IMR-90 (cell line): ENCODE results near the gene RANBP3. TPM values are rescaled to one million over a fixed set of nuclear protein-coding genes. Genes with fewer than 3 reads are reported as not detected.

ENCODE experiments used
- ATAC-seq: fragments of 200-7000 bp; cut with Tn5 transposase; 2 replicates; pipeline ENCODE4 v1.9.1; 2020; ENCODE audit warnings: low read depth, mild to moderate bottlenecking, moderate library complexity
- BruUV-seq: library from RNA; stranded (reverse); fragments of 400-500 nt; replicated peaks from 2 replicates; lab custom pipeline; 2021; lab: Mats Ljungman, UMichigan
- CTCF ChIA-PET: fragments of 300-600 bp; formaldehyde crosslinking; extraction: SDS; loops from one replicate; lab custom pipeline; 2021; ENCODE audit warnings: antibody characterized with exemption; lab: Yijun Ruan, JAX
- POLR2A ChIA-PET: fragments of 300-600 bp; sonication (Branson Sonifier 250); formaldehyde crosslinking; loops from one replicate; lab custom pipeline; 2022; ENCODE audit warnings: antibody characterized with exemption; ENCODE audit not compliant: unreplicated experiment; lab: Charles Lee
- DNase-seq: peaks from one replicate; pipeline ENCODE4 v3.0.0; 2013
- H2AFZ ChIP-seq: replicated peaks from 2 replicates; pipeline ENCODE3; 2013; ENCODE audit warnings: low read length, mild to moderate bottlenecking; ENCODE audit not compliant: poor library complexity
- H2AK5ac ChIP-seq: 2 replicates; pipeline ENCODE4 v1.6.1; 2013; ENCODE audit warnings: low read depth, low read length, inconsistent platforms
- H2AK9ac ChIP-seq: replicated peaks from 2 replicates; pipeline ENCODE3; 2013; ENCODE audit warnings: mild to moderate bottlenecking, low read depth, low read length, moderate library complexity; ENCODE audit not compliant: poor library complexity
- H2BK120ac ChIP-seq: 2 replicates; pipeline ENCODE4 v1.6.1; 2013; ENCODE audit warnings: low read depth, low read length, inconsistent platforms
- H2BK15ac ChIP-seq: 3 replicates; pipeline ENCODE4 v1.6.1; 2013; ENCODE audit warnings: low read depth, low read length, inconsistent platforms
- H2BK20ac ChIP-seq: 2 replicates; pipeline ENCODE4 v1.6.1; 2013; ENCODE audit warnings: low read depth, mild to moderate bottlenecking, inconsistent platforms, low read length, moderate library complexity
- H2BK5ac ChIP-seq: 2 replicates; pipeline ENCODE4 v1.6.1; 2013; ENCODE audit warnings: mild to moderate bottlenecking, low read depth, low read length, inconsistent platforms; ENCODE audit not compliant: poor library complexity, severe bottlenecking
- H3K14ac ChIP-seq: replicated peaks from 2 replicates; pipeline ENCODE4 v1.6.1; 2013; ENCODE audit warnings: low read depth, low read length, inconsistent platforms
- H3K18ac ChIP-seq: 2 replicates; pipeline ENCODE4 v1.6.1; 2013; ENCODE audit warnings: low read depth, low read length, control low read depth
- H3K23ac ChIP-seq: 2 replicates; pipeline ENCODE4 v1.6.1; 2013; ENCODE audit warnings: low read depth, low read length, inconsistent platforms
- H3K27ac ChIP-seq: 2 replicates; pipeline ENCODE4 v1.5.1; 2013; ENCODE audit warnings: mild to moderate bottlenecking, control low read depth, low read length; ENCODE audit not compliant: insufficient read depth
- H3K27me3 ChIP-seq: 2 replicates; pipeline ENCODE4 v1.6.1; 2013; ENCODE audit warnings: low read length; ENCODE audit not compliant: control insufficient read depth, insufficient read depth
- H3K36me3 ChIP-seq: 2 replicates; pipeline ENCODE4 v1.6.1; 2013; ENCODE audit warnings: low read length, mixed read lengths; ENCODE audit not compliant: control insufficient read depth, insufficient read depth
- H3K4ac ChIP-seq: 2 replicates; pipeline ENCODE4 v1.6.1; 2013; ENCODE audit warnings: low read depth, low read length, inconsistent platforms
- H3K4me1 ChIP-seq: 2 replicates; pipeline ENCODE4 v1.6.1; 2013; ENCODE audit warnings: low read length, mixed read lengths; ENCODE audit not compliant: control insufficient read depth, insufficient read depth
- H3K4me2 ChIP-seq: 2 replicates; pipeline ENCODE4 v1.6.1; 2013; ENCODE audit warnings: low read depth, mild to moderate bottlenecking, control low read depth, low read length, moderate library complexity
- H3K4me3 ChIP-seq: 2 replicates; pipeline ENCODE4 v1.5.1; 2013; ENCODE audit warnings: low read depth, mild to moderate bottlenecking, control low read depth, low read length, moderate library complexity; ENCODE audit not compliant: insufficient read depth
- H3K56ac ChIP-seq: 2 replicates; pipeline ENCODE4 v1.6.1; 2013; ENCODE audit warnings: low read length, inconsistent platforms; ENCODE audit not compliant: insufficient read depth; ENCODE audit errors: extremely low read depth
- H3K79me1 ChIP-seq, 2 experiments: 2 replicates each; pipeline ENCODE4 v1.6.1; 2013; ENCODE audit warnings: low read length in 2 of 2, inconsistent platforms in 1 of 2, low read depth in 1 of 2
- H3K9ac ChIP-seq: 2 replicates; pipeline ENCODE4 v1.6.1; 2013; ENCODE audit warnings: low read depth, low read length, control low read depth
- H3K9me1 ChIP-seq: 2 replicates; pipeline ENCODE4 v1.6.1; 2013; ENCODE audit warnings: low read length, inconsistent platforms; ENCODE audit not compliant: insufficient read depth
- H3K9me3 ChIP-seq: 2 replicates; pipeline ENCODE4 v1.6.1; 2013; ENCODE audit warnings: low read length; ENCODE audit not compliant: control insufficient read depth, insufficient read depth
- H4K20me1 ChIP-seq: 2 replicates; pipeline ENCODE4 v1.6.1; 2013; ENCODE audit warnings: low read length, inconsistent platforms; ENCODE audit not compliant: insufficient read depth
- H4K5ac ChIP-seq: 2 replicates; pipeline ENCODE4 v1.6.1; 2013; ENCODE audit warnings: mild to moderate bottlenecking, low read depth, low read length, control low read depth
- H4K8ac ChIP-seq, 2 experiments: 2 replicates each; pipeline ENCODE4 v1.6.1; 2013; ENCODE audit warnings: low read depth in 2 of 2, low read length in 2 of 2, control low read depth in 1 of 2, inconsistent platforms in 1 of 2
- H4K91ac ChIP-seq: 2 replicates; pipeline ENCODE4 v1.6.1; 2013; ENCODE audit warnings: low read depth, low read length, inconsistent platforms; ENCODE audit not compliant: insufficient read depth
- BHLHE40 ChIP-seq: fragments of 150-350 bp; IDR thresholded peaks from 2 replicates; pipeline ENCODE4 v1.6.1; 2016; ENCODE audit warnings: mild to moderate bottlenecking, low read depth, low read length
- CHD1 ChIP-seq: IDR thresholded peaks from 2 replicates; pipeline ENCODE4 v1.6.1; 2012; ENCODE audit warnings: low read depth, low read length, improper control_type of control experiment
- FOS ChIP-seq: fragments of 150-350 bp; IDR thresholded peaks from 2 replicates; pipeline ENCODE4 v1.6.1; 2016; ENCODE audit warnings: low read depth, low read length
- MAFK ChIP-seq: IDR thresholded peaks from 2 replicates; pipeline ENCODE4 v1.6.1; 2012; ENCODE audit warnings: low read depth, low read length, improper control_type of control experiment
- MXI1 ChIP-seq: IDR thresholded peaks from 2 replicates; pipeline ENCODE4 v1.6.1; 2012; ENCODE audit warnings: low read depth, mild to moderate bottlenecking, low read length, moderate library complexity, borderline replicate concordance
- NFE2L2 ChIP-seq: fragments of 150-350 bp; IDR thresholded peaks from 2 replicates; pipeline ENCODE4 v1.6.1; 2016; ENCODE audit warnings: low read depth, mild to moderate bottlenecking, low read length
- POLR2A ChIP-seq: IDR thresholded peaks from 2 replicates; pipeline ENCODE4 v1.6.1; 2012; ENCODE audit warnings: mild to moderate bottlenecking, low read depth, low read length
- RAD21 ChIP-seq: IDR thresholded peaks from 2 replicates; pipeline ENCODE4 v1.6.1; 2012; ENCODE audit warnings: low read length, improper control_type of control experiment
- RCOR1 ChIP-seq: IDR thresholded peaks from 2 replicates; pipeline ENCODE4 v1.6.1; 2012; ENCODE audit warnings: mild to moderate bottlenecking, low read length, improper control_type of control experiment; ENCODE audit not compliant: insufficient replicate concordance
- RFX5 ChIP-seq: IDR thresholded peaks from 2 replicates; pipeline ENCODE4 v1.8.0; 2012; ENCODE audit warnings: low read depth, mild to moderate bottlenecking, low read length, moderate library complexity
- SMC3 ChIP-seq: fragments of 150-350 bp; IDR thresholded peaks from 2 replicates; pipeline ENCODE4 v1.6.1; 2016; ENCODE audit warnings: low read depth, mild to moderate bottlenecking, antibody characterized with exemption, low read length, moderate library complexity
- WGBS, 2 experiments: methylation state at CpG; one replicate each; pipeline versions ENCODE4 v1.1.5 to v1.1.7; 2013; ENCODE audit warnings: missing lambda C conversion rate in 2 of 2; ENCODE audit not compliant: insufficient read length in 1 of 2; ENCODE audit errors: extremely low coverage in 2 of 2; 5-methylcytosine and 5-hydroxymethylcytosine counted together
- dilution Hi-C: fragments of 300-500 bp; cut with HindIII; formaldehyde crosslinking; loops from one replicate; pipeline ENCODE4 v1.14.3; 2018; ENCODE audit warnings: low sequenced_read_pairs; ENCODE audit not compliant: unreplicated experiment
- in situ Hi-C: fragments of 300-500 bp; cut with MboI; formaldehyde crosslinking; loops from 3 replicates; pipeline ENCODE4 v1.14.3; 2019; ENCODE audit warnings: low sequenced_read_pairs, inconsistent platforms, mixed read lengths
- intact Hi-C: fragments of 100-400 bp; cut with micrococcal nuclease; formaldehyde crosslinking; loops from 2 replicates; pipeline ENCODE4 v1.10.0; 2022
- polyA plus RNA-seq, 3 experiments: library from polyadenylated mRNA; depleted of rRNA; stranded (reverse); fragments of >200 nt; gene quantifications; 2 replicates each; pipeline ENCODE4 v1.2.3, GENCODE V29; 2012; ENCODE audit warnings: low replicate concordance in 1 of 3
- total RNA-seq: library from RNA; depleted of rRNA; stranded (reverse); fragments of >200 nt; gene quantifications from 2 replicates; pipeline ENCODE4 v1.2.3, GENCODE V29; 2012
- TF ChIP-seq, protein P1 (sequence below): fragments of 150-350 bp; IDR thresholded peaks from 2 replicates; pipeline ENCODE4 v1.6.1; 2017; ENCODE audit warnings: mild to moderate bottlenecking, antibody characterized with exemption, low read length, low read depth

Gene RANBP3
- total and polyA plus RNA-seq, 2 of the 4 experiments (the other 2 are of a cell fraction) = 42.5 to 111 TPM

DNA sequence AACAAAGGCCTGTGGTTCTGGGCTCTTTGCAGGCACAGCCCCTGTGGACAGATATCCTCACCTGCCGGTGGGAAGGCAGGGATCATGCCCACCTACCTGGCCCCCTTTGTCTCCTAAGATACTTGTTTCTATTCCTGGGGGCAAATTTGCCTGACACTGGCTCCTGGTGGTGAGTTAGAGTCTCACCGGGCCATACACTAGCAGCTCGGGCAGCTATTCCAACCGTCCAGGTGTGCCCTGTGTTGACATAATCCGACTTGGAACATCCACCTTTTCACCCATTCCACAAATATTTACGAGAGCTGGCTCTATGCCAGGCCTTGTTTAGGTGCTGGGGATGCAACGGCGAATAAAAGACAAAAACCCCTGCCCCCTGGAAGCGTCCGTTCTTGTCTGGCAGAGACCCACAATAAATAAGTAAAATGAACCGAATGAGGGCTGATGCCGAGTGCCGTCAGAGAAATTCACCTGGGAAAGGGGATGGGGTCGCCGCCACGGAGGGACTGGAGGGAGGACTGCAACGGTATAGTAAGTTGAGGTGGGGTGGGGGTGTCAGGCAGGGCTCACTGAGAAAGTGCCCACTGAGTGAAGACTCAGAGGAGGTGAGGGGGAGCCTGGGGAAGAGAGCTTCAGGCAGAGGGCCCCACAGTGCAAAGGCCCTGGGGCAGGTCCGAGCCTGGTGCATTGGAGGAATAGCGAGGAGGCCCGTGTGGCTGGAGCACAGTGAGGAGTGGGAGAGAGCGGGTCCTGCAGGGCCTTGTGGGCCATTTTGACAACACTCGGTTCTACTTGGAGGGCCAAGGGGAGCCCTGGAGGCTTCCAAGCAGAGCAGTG, 43.2 kb upstream of the RANBP3 start:
- H3K27ac ChIP-seq = no peak overlapping the region
- no peak overlapping the region for H2AK5ac ChIP-seq
- H3K4me3 ChIP-seq = no peak overlapping the region
- dilution Hi-C loops = no loop called here
- no peak for TF ChIP-seq RAD21
- TF ChIP-seq RFX5 = no peak
- no peak for TF ChIP-seq BHLHE40
- TF ChIP-seq POLR2A = no peak
- no peak for TF ChIP-seq CHD1
- TF ChIP-seq SMC3 = no peak
- TF ChIP-seq MAFK = no peak
- TF ChIP-seq RCOR1 = no peak
- no peak for TF ChIP-seq FOS
- TF ChIP-seq NFE2L2 = no peak
- TF ChIP-seq, protein P1, sequence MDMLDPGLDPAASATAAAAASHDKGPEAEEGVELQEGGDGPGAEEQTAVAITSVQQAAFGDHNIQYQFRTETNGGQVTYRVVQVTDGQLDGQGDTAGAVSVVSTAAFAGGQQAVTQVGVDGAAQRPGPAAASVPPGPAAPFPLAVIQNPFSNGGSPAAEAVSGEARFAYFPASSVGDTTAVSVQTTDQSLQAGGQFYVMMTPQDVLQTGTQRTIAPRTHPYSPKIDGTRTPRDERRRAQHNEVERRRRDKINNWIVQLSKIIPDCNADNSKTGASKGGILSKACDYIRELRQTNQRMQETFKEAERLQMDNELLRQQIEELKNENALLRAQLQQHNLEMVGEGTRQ = no peak
- TF ChIP-seq MXI1 = no peak
- no peak overlapping the region for H4K5ac ChIP-seq
- no peak overlapping the region for H4K91ac ChIP-seq
- intact Hi-C loops = loop anchor here (5.0 kb wide), 1 partner anchor 219 kb away; no protein-coding TSS in a partner anchor
- H3K27me3 ChIP-seq = no peaks in the 10 kb centered on the region
- H2AK9ac ChIP-seq = no peak overlapping the region
- H3K36me3 ChIP-seq = no peaks in the 10 kb centered on the region
- H3K14ac ChIP-seq = no peak overlapping the region
- H3K56ac ChIP-seq = no peak overlapping the region
- H4K8ac ChIP-seq = no peak overlapping the region
- H3K9ac ChIP-seq = no peak overlapping the region
- no peaks in the 10 kb centered on the region for H4K20me1 ChIP-seq
- WGBS, 2 experiments = 89% methylated on average over 7 of the region's 22 CpGs; no CpG with 5 or more reads in 1 of the 2 experiments
- H3K23ac ChIP-seq = no peak overlapping the region
- DNase-seq (no peak), ATAC-seq (no peak)
- in situ Hi-C loops = loop anchor here (10.0 kb wide), 1 partner anchor 216 kb away; the partner anchor contains the start of gene NRTN
- H3K79me1 ChIP-seq = no peaks in the 10 kb centered on the region
- BruUV-seq = no TSS peak
- no peak overlapping the region for H3K4ac ChIP-seq
- POLR2A ChIA-PET = no interaction called here
- no peak overlapping the region for H2AFZ ChIP-seq
- H3K4me1 ChIP-seq = peaks cover 9% of the 10 kb centered on the region
- CTCF ChIA-PET = interaction anchor here (0.6 to 1.5 kb wide), 2 partner anchors 9 to 38 kb away, joined by 3 to 4 read pairs; no protein-coding TSS in a partner anchor
- H3K9me3 ChIP-seq = no peaks in the 10 kb centered on the region
- H3K9me1 ChIP-seq = peaks cover 4% of the 10 kb centered on the region; the same call in 1 of the 2 replicates
- no peak overlapping the region for H2BK15ac ChIP-seq
- H2BK20ac ChIP-seq = no peak overlapping the region
- no peak overlapping the region for H2BK120ac ChIP-seq
- no peak overlapping the region for H3K4me2 ChIP-seq
- H3K18ac ChIP-seq = no peak overlapping the region
- no peak overlapping the region for H2BK5ac ChIP-seq
